MM.1S (cell line): ENCODE data around the gene RASGRF2.

Experiments
- CTCF ChIP-seq: fragments of 300-600 bp; sonication (generic); IDR thresholded peaks from 2 replicates; pipeline ENCODE4 v1.5.1; 2016; ENCODE audit warnings: antibody characterized with exemption, low read length, mixed read lengths
- EZH2 ChIP-seq: fragments of 300-600 bp; sonication (generic); optimal IDR thresholded peaks from 2 replicates; pipeline ENCODE3; 2017; ENCODE audit warnings: low read depth, mild to moderate bottlenecking, antibody characterized with exemption, low read length, mixed read lengths
- EZH2phosphoT487 ChIP-seq: fragments of 300-600 bp; sonication (generic); IDR thresholded peaks from 2 replicates; pipeline ENCODE4 v1.6.1; 2018; ENCODE audit warnings: antibody characterized with exemption, low read length

- TF ChIP-seq CTCF, result no peak
- no peak for TF ChIP-seq EZH2phosphoT487
- TF ChIP-seq EZH2, result no peak
These were observed 266.1 kb downstream of the RASGRF2 start for GRCh38 chr5:81226286-81226685.
